NCI-H748 (cell line): Measurements from ENCODE around the gene SMARCA2.

Source experiments
- DNase-seq: peaks from one replicate; lab custom pipeline; 2025; ENCODE audit not compliant: unreplicated experiment; lab: John Stamatoyannopoulos, UW

Gene SMARCA2

DNA sequence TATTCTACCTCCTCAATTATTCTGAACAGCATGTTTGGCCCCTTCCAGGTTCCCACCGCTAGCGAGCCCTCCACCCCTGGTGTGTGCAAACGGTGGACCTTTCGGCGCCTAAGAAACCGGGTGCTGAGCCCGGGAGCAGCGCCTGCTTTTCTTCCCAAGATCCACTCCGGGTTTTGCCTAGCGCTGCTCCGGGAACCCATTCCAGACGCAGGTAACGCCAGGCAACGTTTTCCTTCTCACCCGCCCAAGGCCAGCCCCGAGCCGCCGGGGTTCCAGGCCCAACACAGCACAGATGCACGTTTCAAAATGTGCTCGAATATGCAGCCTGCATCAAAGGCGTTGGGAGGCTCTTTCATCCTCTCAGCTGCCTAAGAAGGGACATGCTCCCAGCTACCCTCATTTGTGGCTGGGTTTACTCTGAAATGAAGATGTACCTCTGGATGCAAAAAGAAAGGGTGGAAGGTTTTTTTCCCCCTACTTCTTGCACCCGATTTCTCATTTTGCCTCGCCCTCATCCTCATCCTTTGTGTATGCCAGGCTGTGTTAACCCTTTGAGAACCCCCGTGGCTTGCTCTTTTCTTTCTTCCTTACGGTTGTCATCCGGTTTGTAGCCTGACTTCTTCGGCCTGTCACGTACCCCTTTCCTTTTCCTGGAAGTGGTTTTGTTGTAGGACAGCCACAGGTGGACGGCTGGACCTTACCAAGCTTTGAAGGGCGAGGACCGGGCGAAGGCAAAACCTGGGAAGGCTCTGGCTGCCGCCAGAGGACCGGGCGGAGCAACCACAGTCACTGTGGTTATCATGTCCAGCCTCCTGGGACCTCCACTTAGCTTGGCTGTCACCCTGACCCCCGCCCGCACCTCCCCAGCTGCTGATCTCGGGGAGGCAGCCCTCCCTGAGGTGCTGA is 226.9 kb downstream of the SMARCA2 start:
- DNase-seq, result no peak

DNA sequence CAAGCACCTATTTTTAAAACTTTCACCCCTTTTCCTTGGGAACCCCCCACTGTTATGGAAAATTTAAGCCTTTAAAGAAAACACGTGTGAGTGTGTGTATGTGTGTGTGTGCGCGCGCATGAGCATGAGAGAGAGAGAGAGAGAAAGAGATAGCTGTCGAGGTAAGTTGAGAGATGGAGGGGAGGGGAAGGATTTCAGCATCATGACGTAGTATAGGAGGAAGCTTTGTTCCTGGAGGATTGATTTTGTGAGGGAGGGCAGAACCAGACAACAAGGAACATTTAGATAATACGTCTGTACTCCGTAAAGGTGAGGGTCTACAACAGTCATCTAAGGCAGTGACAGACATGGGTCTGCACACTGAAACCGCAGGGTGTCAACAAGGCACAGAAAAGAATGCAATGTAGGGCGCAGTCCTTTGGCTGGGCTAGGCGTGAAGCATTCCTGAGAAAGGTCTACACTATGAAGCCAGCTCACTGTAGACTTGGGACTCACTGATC is 227.7 kb downstream of the SMARCA2 start:
- DNase-seq, result no peak
